ENCODE data around the gene CEP350. TPM values are rescaled to one million over a fixed set of nuclear protein-coding genes. Genes with fewer than 3 reads are reported as not detected.

Gene CEP350
- polyA plus RNA-seq, 3 donors: 6.7 to 19.8 (median 9.0) TPM

DNA sequence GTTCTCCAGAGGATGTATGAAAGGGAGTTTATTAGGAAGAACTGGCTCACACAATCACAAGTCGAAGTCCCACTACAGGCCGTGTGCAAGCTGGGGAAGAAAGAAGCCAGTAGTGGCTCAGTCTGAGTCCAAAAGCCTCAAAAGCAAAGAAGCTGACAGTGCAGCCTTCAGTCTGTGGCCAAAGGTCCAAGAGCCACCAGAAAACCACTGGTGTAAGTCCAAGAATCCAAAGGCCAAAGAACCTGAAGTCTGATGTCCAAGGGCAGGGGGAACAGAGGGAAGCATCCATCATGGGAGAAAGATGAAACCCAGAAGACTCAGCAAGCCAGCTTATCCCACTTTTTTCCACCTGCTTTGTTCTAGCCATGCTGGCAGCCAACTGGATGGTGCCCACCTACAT lies 21.4 kb upstream of the CEP350 start:
- no peaks in the 10 kb centered on the region for H3K27me3 ChIP-seq (ENCODE audit: control insufficient read depth in 2 of 2, insufficient read depth in 2 of 2, low read length in 2 of 2)
- no peak overlapping the region for H2AFZ ChIP-seq (ENCODE audit: insufficient read depth, low read depth, low read length, poor library complexity, severe bottlenecking)
- no peak overlapping the region for H3K27ac ChIP-seq (ENCODE audit: low read depth in 1 of 2, low read length in 2 of 2)
- H3K4me1 ChIP-seq (ENCODE audit: control insufficient read depth in 1 of 2, insufficient read depth in 2 of 2, low read length in 2 of 2): no peaks in the 10 kb centered on the region
- peaks cover 2 to 3% (median 2%) of the 10 kb centered on the region in 3 donors for H3K27me3 Mint-ChIP-seq (ENCODE audit: low read depth in 3 of 3)
- H3K4me2 ChIP-seq (replicated peaks; ENCODE audit: extremely low read depth, low read length, poor library complexity, severe bottlenecking): no peak overlapping the region
- peaks cover 2% of the 10 kb centered on the region for H3K4me1 Mint-ChIP-seq
- TF ChIP-seq, protein P1, sequence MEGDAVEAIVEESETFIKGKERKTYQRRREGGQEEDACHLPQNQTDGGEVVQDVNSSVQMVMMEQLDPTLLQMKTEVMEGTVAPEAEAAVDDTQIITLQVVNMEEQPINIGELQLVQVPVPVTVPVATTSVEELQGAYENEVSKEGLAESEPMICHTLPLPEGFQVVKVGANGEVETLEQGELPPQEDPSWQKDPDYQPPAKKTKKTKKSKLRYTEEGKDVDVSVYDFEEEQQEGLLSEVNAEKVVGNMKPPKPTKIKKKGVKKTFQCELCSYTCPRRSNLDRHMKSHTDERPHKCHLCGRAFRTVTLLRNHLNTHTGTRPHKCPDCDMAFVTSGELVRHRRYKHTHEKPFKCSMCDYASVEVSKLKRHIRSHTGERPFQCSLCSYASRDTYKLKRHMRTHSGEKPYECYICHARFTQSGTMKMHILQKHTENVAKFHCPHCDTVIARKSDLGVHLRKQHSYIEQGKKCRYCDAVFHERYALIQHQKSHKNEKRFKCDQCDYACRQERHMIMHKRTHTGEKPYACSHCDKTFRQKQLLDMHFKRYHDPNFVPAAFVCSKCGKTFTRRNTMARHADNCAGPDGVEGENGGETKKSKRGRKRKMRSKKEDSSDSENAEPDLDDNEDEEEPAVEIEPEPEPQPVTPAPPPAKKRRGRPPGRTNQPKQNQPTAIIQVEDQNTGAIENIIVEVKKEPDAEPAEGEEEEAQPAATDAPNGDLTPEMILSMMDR (IDR thresholded peaks at IDR 0.05): no peak
- H3K9me3 ChIP-seq (replicated peaks in 1 of 2; ENCODE audit: control insufficient read depth in 1 of 2, insufficient read depth in 1 of 2, low read length in 2 of 2): no peaks in the 10 kb centered on the region
- H3K9me3 Mint-ChIP-seq: peaks cover 0 to 3% (median 0%) of the 10 kb centered on the region in 7 donors
- WGBS (ENCODE audit: insufficient coverage): 100% methylated on average over 2 of the region's 2 CpGs
- H3K27ac Mint-ChIP-seq: no peak overlapping the region
- H3K9ac ChIP-seq (ENCODE audit: insufficient read depth, low read length, poor library complexity, severe bottlenecking): no peak overlapping the region
- H3K79me2 ChIP-seq (ENCODE audit: insufficient read depth, low read length): no peaks in the 10 kb centered on the region
- DNase-seq: no peak
- H3K36me3 Mint-ChIP-seq: no peaks in the 10 kb centered on the region
- H3K4me3 ChIP-seq (replicated peaks in 1 of 3; ENCODE audit: low read depth in 2 of 3, low read length in 3 of 3): no peak overlapping the region
- H4K20me1 ChIP-seq (ENCODE audit: insufficient read depth, low read length): no peaks in the 10 kb centered on the region
- no peak overlapping the region for H3K4me3 Mint-ChIP-seq
- intact Hi-C loops (cut with micrococcal nuclease): no loop called here
- H3K36me3 ChIP-seq (replicated peaks in 1 of 2; ENCODE audit: control insufficient read depth in 1 of 2, insufficient read depth in 2 of 2, low read length in 2 of 2): no peaks in the 10 kb centered on the region

DNA sequence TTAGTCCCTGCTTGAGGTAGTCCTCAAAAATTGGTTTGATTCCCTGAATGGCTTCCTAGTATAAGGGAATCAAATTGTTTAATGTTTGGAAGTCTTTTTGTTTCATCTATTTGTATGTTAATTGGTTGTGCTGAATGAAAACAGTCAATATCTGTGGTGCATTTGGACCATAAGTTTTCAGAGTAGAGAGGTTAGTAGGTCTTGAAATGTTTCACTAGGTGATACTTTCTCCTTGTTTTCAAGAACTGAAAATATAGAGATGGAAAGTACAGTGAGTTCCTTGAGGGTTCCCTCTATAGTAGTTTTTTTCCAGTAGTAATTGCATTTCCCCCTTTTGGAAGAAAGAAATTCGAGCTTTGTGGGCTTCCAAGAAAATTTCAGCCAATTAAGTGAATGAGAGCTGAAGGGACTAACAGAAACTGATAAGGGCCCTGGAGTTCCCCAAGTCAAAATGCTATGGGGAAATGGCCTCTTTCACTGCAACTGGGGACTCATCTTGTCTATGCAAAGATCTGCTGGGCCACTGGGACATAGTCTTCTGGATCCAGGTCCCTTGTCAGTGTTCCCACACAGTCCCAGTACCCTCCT lies 18.6 kb upstream of the CEP350 start:
- H3K27me3 ChIP-seq (ENCODE audit: control insufficient read depth in 2 of 2, insufficient read depth in 2 of 2, low read length in 2 of 2): no peaks in the 10 kb centered on the region
- no peak overlapping the region for H2AFZ ChIP-seq (ENCODE audit: insufficient read depth, low read depth, low read length, poor library complexity, severe bottlenecking)
- peaks cover 0 to 3% (median 0%) of the 10 kb centered on the region in 7 donors for H3K9me3 Mint-ChIP-seq
- H3K9me3 ChIP-seq (replicated peaks in 1 of 2; ENCODE audit: control insufficient read depth in 1 of 2, insufficient read depth in 1 of 2, low read length in 2 of 2): no peaks in the 10 kb centered on the region
- H3K9ac ChIP-seq (ENCODE audit: insufficient read depth, low read length, poor library complexity, severe bottlenecking): no peak overlapping the region
- no peak overlapping the region for H3K27ac Mint-ChIP-seq
- no CpG with 5 or more reads among the region's 1 CpG for WGBS (ENCODE audit: insufficient coverage)
- H3K36me3 Mint-ChIP-seq: no peaks in the 10 kb centered on the region
- no peak overlapping the region for H3K4me2 ChIP-seq (replicated peaks; ENCODE audit: extremely low read depth, low read length, poor library complexity, severe bottlenecking)
- H3K4me3 ChIP-seq (replicated peaks in 1 of 3; ENCODE audit: low read depth in 2 of 3, low read length in 3 of 3): no peak overlapping the region
- no peaks in the 10 kb centered on the region for H3K79me2 ChIP-seq (ENCODE audit: insufficient read depth, low read length)
- H3K4me1 ChIP-seq (ENCODE audit: control insufficient read depth in 1 of 2, insufficient read depth in 2 of 2, low read length in 2 of 2): no peaks in the 10 kb centered on the region
- peaks cover 7% of the 10 kb centered on the region for H3K4me1 Mint-ChIP-seq
- TF ChIP-seq, protein P1 (IDR thresholded peaks at IDR 0.05): no peak
- DNase-seq: no peak
- peaks cover 2 to 3% (median 2%) of the 10 kb centered on the region in 3 donors for H3K27me3 Mint-ChIP-seq (ENCODE audit: low read depth in 3 of 3)
- no peaks in the 10 kb centered on the region for H3K36me3 ChIP-seq (replicated peaks in 1 of 2; ENCODE audit: control insufficient read depth in 1 of 2, insufficient read depth in 2 of 2, low read length in 2 of 2)
- no peak overlapping the region for H3K27ac ChIP-seq (ENCODE audit: low read depth in 1 of 2, low read length in 2 of 2)
- no peak overlapping the region for H3K4me3 Mint-ChIP-seq
- H4K20me1 ChIP-seq (ENCODE audit: insufficient read depth, low read length): no peaks in the 10 kb centered on the region
- intact Hi-C loops (cut with micrococcal nuclease): no loop called here

Data from CD14-positive monocyte (primary cell).